Neural progenitor cell (in vitro differentiated cells): ENCODE measurements around the gene PGC.

Source experiments
- CTCF ChIP-seq: fragments of 200-600 bp; sonication (generic); IDR thresholded peaks from 2 replicates; pipeline ENCODE4 v1.5.1; 2017; ENCODE audit warnings: antibody characterized with exemption, mild to moderate bottlenecking
- EZH2phosphoT487 ChIP-seq: fragments of 200-600 bp; sonication (generic); IDR thresholded peaks from 2 replicates; pipeline ENCODE4 v1.6.1; 2017; ENCODE audit warnings: antibody characterized with exemption

- TF ChIP-seq CTCF (no peak), EZH2phosphoT487 (no peak)
These were observed 29.8 kb downstream of the PGC start for GRCh38 chr6:41717392-41717736.
